ENCODE data around the gene DYNLL2.
"Not testable (repeated sequence)": the region's sequence is repeated elsewhere in the genome, so short reads cannot be mapped to it uniquely, and the experiment has no call there.

The DYNLL2 gene

GRCh38 chr17:58043221-58044181 is 39.7 kb upstream of the DYNLL2 start:
- no peak overlapping the region for H3K4me3 ChIP-seq (replicated peaks; ENCODE audit: insufficient read depth, low read length)
- H3K27me3 ChIP-seq (ENCODE audit: insufficient read depth, poor library complexity, severe bottlenecking): peaks cover 5% of the 10 kb centered on the region
- no peak for DNase-seq (ENCODE audit: low read depth in 1 of 2, low spot score in 1 of 2)
- TF ChIP-seq REST (IDR thresholded peaks at IDR 0.05; ENCODE audit: insufficient replicate concordance, low read depth) (no peak), SPI1 (IDR thresholded peaks at IDR 0.05; ENCODE audit: borderline replicate concordance, low read depth) (no peak), POLR2AphosphoS5 (IDR thresholded peaks at IDR 0.05; ENCODE audit: low read depth) (no peak), GABPA (IDR thresholded peaks at IDR 0.05; ENCODE audit: low read depth) (no peak)
- TF ChIP-seq, protein P1, sequence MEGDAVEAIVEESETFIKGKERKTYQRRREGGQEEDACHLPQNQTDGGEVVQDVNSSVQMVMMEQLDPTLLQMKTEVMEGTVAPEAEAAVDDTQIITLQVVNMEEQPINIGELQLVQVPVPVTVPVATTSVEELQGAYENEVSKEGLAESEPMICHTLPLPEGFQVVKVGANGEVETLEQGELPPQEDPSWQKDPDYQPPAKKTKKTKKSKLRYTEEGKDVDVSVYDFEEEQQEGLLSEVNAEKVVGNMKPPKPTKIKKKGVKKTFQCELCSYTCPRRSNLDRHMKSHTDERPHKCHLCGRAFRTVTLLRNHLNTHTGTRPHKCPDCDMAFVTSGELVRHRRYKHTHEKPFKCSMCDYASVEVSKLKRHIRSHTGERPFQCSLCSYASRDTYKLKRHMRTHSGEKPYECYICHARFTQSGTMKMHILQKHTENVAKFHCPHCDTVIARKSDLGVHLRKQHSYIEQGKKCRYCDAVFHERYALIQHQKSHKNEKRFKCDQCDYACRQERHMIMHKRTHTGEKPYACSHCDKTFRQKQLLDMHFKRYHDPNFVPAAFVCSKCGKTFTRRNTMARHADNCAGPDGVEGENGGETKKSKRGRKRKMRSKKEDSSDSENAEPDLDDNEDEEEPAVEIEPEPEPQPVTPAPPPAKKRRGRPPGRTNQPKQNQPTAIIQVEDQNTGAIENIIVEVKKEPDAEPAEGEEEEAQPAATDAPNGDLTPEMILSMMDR (IDR thresholded peaks at IDR 0.05; ENCODE audit: insufficient read depth, low read length): no peak
- no peak overlapping the region for H3K27ac ChIP-seq (replicated peaks)

DNA sequence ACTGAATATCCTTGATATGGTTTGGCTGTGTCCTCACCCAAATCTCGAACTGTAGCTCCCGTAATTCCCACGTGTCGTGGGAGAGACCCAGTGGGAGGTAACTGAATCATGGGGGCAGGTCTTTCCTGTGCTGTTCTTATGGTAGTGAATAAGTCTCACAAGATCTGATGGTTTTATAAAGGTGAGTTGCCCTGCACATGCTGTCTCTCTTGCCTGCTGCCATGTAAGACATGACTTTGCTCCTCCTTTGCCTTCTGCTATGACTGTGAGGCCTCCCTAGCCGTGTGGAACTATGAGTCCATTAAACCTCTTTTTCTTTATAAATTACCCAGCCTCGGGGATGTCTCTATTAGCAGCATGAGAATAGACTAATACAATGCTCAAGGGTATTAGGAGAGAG is 39.0 kb upstream of the DYNLL2 start:
- not testable (repeated sequence) for DNase-seq (ENCODE audit: low read depth in 1 of 2, low spot score in 1 of 2); H3K27ac ChIP-seq (replicated peaks); H3K27me3 ChIP-seq (ENCODE audit: insufficient read depth, poor library complexity, severe bottlenecking); H3K4me3 ChIP-seq (replicated peaks; ENCODE audit: insufficient read depth, low read length)

GRCh38 chr17:58046239-58047094 is 36.8 kb upstream of the DYNLL2 start:
- H3K27me3 ChIP-seq (ENCODE audit: insufficient read depth, poor library complexity, severe bottlenecking): peaks cover 5% of the 10 kb centered on the region
- TF ChIP-seq POLR2AphosphoS5 (IDR thresholded peaks at IDR 0.05; ENCODE audit: low read depth) (no peak), SPI1 (IDR thresholded peaks at IDR 0.05; ENCODE audit: borderline replicate concordance, low read depth) (no peak), GABPA (IDR thresholded peaks at IDR 0.05; ENCODE audit: low read depth) (no peak), REST (IDR thresholded peaks at IDR 0.05; ENCODE audit: insufficient replicate concordance, low read depth) (no peak)
- TF ChIP-seq, protein P1 (IDR thresholded peaks at IDR 0.05; ENCODE audit: insufficient read depth, low read length): no peak
- no peak for DNase-seq (ENCODE audit: low read depth in 1 of 2, low spot score in 1 of 2)
- H3K27ac ChIP-seq (replicated peaks): no peak overlapping the region
- no peak overlapping the region for H3K4me3 ChIP-seq (replicated peaks; ENCODE audit: insufficient read depth, low read length)
